T-helper 1 cell treated with Interleukin-12 subunit alpha and Interleukin-12 subunit beta and Interleukin-4 antibody, amounts not matched to agents 30 μg/mL and 1 μg/mL, for 36 hours (primary cell): Measurements from ENCODE around the gene RBSN.
A peak's percentile ranks its signal among the peaks of the same experiment; 100 is the strongest.

ENCODE experiments used
- H3K27ac Mint-ChIP-seq: one replicate; pipeline ENCODE4 v1.8.0; 2021; ENCODE audit warnings: mild to moderate bottlenecking, mixed read lengths
- H3K27me3 Mint-ChIP-seq: one replicate; pipeline ENCODE4 v1.8.0; 2021; ENCODE audit warnings: low read depth, mixed read lengths
- H3K36me3 Mint-ChIP-seq: one replicate; pipeline ENCODE4 v1.8.0; 2021; ENCODE audit warnings: low read depth, mixed read lengths
- H3K4me1 Mint-ChIP-seq: one replicate; pipeline ENCODE4 v1.8.0; 2021; ENCODE audit warnings: low read depth, mixed read lengths
- H3K4me3 Mint-ChIP-seq: one replicate; pipeline ENCODE4 v1.8.0; 2021; ENCODE audit warnings: mild to moderate bottlenecking, moderate library complexity, mixed read lengths
- H3K9me3 Mint-ChIP-seq: one replicate; pipeline ENCODE4 v1.8.0; 2021; ENCODE audit warnings: mixed read lengths

RBSN gene

DNA sequence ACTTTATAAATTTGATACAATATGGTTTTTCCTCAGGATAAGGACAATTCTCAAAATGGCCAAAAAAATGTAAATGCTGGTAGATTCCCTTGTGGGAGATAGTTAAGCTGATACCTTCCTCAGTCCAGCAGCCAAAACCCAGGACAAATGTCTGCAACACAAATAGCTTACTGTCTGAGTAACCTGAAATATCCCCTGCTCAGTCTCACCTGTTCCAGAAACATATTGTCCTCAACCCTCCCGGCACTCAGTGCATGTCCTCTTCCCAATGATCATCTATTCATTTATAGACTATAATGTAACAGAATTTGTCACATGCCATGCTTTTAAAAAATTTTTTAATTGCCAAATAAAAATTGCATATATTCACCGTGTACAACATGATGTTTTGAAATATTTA lies 12.2 kb downstream of the RBSN start:
- Mint-ChIP-seq H3K27me3 (no peaks in the 10 kb centered on the region), H3K4me1 (peaks cover 8% of the 10 kb centered on the region), H3K27ac (no peak overlapping the region), H3K36me3 (peaks cover 44% of the 10 kb centered on the region), H3K4me3 (no peak overlapping the region), H3K9me3 (no peaks in the 10 kb centered on the region)

DNA sequence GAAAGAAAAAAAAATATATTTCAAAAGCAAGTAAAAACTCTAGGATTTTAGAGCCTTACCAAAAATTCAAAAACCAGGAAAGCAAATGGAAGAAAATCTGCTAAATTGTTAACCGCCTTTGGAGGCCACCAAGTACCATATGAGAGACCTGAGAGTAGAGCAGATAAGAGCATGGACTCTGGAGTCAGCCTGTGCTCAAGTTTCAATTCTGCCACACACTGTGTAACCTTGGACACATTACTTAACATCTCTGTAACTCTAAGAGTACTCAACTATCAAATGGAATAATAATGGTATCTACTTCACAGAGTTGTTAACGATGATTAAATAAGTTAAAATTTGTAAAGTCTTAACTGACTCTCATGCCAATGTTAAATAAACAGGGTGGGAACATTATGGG lies 12.7 kb downstream of the RBSN start:
- no peaks in the 10 kb centered on the region for H3K27me3 Mint-ChIP-seq
- no peaks in the 10 kb centered on the region for H3K9me3 Mint-ChIP-seq
- H3K36me3 Mint-ChIP-seq: peaks cover 44% of the 10 kb centered on the region
- H3K4me1 Mint-ChIP-seq: peaks cover 8% of the 10 kb centered on the region
- H3K27ac Mint-ChIP-seq: no peak overlapping the region
- no peak overlapping the region for H3K4me3 Mint-ChIP-seq

DNA sequence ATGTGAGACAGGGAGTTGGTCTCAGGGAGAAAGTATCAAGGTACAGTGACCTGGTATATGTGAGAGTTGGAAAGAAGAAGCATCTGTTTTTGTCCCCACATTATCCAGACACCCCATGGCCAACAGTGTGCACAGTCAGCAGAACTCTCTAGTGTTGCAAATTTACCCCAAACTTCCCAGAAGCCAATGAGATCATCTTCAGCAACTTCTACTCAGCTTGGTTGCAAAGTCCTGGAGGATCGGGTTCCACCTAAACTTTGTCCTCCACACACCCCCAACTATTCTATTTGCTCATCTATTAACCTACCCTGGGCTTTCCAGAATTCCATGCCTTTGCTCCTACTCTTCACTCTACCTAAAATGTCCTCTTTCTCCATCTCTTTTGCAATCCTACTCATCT lies 15.7 kb downstream of the RBSN start:
- Mint-ChIP-seq H3K27ac (no peak overlapping the region), H3K9me3 (no peaks in the 10 kb centered on the region)

DNA sequence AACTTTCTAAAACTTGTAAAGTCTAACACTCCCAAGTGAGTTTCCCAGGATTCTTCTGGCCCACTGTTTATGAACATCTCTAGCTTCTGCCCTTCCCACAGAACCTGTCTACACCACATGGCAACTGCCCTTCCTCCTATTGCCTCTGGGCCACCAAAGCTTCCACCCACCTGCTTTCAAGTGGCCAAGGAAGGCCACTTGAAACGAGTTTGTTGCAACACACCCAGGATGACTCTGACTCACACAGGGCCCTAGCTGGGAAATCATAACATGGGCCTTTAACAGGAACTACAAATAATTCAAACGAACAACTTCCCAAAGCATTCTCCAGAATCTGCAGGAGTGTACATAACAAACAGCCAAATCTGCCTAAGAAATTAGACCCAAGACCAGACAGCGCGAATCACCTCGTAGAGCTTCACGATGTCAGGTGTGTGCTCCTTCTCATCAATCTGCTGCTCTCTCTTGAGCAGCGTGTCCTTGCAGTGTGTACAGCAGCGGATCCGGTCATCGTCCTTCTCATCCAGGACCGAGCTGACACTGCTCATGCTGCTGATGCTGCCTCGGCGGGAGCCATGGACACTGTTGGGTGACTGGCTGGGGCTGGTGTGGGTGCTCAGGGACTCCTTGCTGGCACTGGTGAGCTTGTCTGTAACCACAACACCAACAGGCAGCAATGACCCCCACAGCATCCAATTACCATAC lies 16.8 kb downstream of the RBSN start:
- H3K4me3 Mint-ChIP-seq: no peak overlapping the region
- H3K9me3 Mint-ChIP-seq: no peaks in the 10 kb centered on the region
- no peaks in the 10 kb centered on the region for H3K27me3 Mint-ChIP-seq
- peaks cover 8% of the 10 kb centered on the region for H3K4me1 Mint-ChIP-seq
- H3K27ac Mint-ChIP-seq: no peak overlapping the region
- H3K36me3 Mint-ChIP-seq: peaks cover 60% of the 10 kb centered on the region

More for the DNA sequence above, 15.7 kb downstream of the RBSN start:
- Mint-ChIP-seq H3K4me1 (peaks cover 8% of the 10 kb centered on the region), H3K27me3 (no peaks in the 10 kb centered on the region), H3K4me3 (no peak overlapping the region), H3K36me3 (peaks cover 51% of the 10 kb centered on the region)

DNA sequence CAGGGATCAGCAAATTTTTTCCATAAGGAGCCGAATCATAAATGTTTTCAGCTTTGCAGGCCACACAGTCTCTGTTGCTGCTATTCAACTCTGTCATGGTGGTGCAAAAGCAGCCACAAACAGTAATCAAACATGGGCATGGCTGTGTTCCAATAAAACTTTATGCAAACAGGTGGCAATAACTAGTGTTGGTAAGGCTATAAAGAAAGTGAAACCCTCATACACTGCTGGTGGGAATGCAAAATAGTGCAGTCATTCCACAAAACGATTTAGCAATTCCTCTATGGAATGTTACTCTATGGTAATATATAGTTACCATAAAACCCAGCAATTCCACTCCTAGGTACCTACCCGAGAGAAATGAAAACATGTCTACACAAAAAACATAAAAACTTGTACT lies 19.9 kb downstream of the RBSN start:
- no peak overlapping the region for H3K27ac Mint-ChIP-seq
- H3K27me3 Mint-ChIP-seq: no peaks in the 10 kb centered on the region
- no peak overlapping the region for H3K4me3 Mint-ChIP-seq
- H3K4me1 Mint-ChIP-seq: peaks cover 8% of the 10 kb centered on the region
- peaks cover 62% of the 10 kb centered on the region for H3K36me3 Mint-ChIP-seq
- no peaks in the 10 kb centered on the region for H3K9me3 Mint-ChIP-seq

DNA sequence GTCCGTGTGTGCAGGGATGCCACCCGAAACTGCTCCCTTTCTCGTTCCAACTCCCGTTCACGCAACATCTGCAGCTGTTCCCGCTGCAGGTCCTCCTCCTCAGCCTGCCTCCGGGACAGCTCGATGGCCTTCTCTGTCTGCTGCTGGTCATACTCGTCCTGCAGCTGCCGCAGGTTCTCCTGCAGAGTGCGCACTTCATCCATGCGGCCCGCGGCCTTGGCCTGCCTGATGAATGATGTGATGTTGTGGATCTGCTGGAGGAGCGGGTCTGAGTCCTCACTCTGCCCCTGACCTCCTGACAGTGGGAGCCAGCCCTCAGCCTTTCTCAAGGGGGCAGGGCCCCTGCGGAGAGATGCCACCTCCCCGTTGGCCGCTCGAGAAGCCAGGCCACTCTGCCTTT lies 24.4 kb downstream of the RBSN start:
- H3K4me3 Mint-ChIP-seq: no peak overlapping the region
- H3K27me3 Mint-ChIP-seq: no peaks in the 10 kb centered on the region
- no peaks in the 10 kb centered on the region for H3K9me3 Mint-ChIP-seq
- peaks cover under 1% of the 10 kb centered on the region for H3K4me1 Mint-ChIP-seq
- H3K36me3 Mint-ChIP-seq: peaks cover 37% of the 10 kb centered on the region
- H3K27ac Mint-ChIP-seq: no peak overlapping the region

DNA sequence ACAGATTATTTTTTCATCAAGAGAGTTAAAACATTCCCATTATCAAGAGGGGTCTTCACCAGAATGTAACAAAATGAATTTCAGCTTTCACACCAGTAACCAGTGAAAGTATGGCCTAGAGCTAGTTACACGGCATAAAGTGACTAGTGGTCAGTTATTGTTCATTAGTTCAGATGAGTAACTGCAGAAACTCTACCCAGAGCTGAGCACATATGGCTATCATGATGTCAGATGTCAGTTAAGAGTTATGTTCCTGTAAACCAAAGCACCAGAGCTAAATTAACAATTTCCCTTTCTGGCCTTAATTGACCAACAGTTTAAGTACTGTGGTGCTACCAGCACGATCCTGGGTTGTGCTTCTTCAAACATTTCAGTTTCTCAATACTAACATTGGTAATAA lies 27.2 kb downstream of the RBSN start:
- H3K4me1 Mint-ChIP-seq: peaks cover 3% of the 10 kb centered on the region
- H3K27ac Mint-ChIP-seq: no peak overlapping the region
- no peaks in the 10 kb centered on the region for H3K9me3 Mint-ChIP-seq
- H3K36me3 Mint-ChIP-seq: peaks cover 24% of the 10 kb centered on the region
- no peaks in the 10 kb centered on the region for H3K27me3 Mint-ChIP-seq
- H3K4me3 Mint-ChIP-seq: no peak overlapping the region

DNA sequence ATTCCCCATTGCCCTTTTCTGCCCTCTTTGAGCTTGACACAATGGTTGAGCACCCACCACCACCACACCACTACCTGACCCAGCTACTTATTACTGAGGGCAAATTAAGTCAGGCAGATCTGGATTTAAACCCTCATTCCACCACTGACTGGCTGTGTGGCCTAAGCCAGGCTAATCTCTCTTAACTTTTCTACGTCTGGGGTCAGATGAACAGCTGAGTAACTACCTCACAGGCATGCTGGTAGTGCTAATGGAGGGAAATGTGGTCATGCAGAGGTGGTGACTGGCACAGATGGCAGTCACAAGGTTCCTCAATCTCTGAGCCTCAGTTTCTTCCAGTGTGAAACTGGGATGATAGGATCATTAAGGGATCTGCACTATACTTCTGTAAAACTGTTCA lies 29.5 kb downstream of the RBSN start:
- no peaks in the 10 kb centered on the region for H3K27me3 Mint-ChIP-seq
- H3K4me1 Mint-ChIP-seq: peaks cover 6% of the 10 kb centered on the region
- H3K27ac Mint-ChIP-seq: no peak overlapping the region
- H3K9me3 Mint-ChIP-seq: no peaks in the 10 kb centered on the region
- H3K4me3 Mint-ChIP-seq: no peak overlapping the region
- peaks cover 11% of the 10 kb centered on the region for H3K36me3 Mint-ChIP-seq

DNA sequence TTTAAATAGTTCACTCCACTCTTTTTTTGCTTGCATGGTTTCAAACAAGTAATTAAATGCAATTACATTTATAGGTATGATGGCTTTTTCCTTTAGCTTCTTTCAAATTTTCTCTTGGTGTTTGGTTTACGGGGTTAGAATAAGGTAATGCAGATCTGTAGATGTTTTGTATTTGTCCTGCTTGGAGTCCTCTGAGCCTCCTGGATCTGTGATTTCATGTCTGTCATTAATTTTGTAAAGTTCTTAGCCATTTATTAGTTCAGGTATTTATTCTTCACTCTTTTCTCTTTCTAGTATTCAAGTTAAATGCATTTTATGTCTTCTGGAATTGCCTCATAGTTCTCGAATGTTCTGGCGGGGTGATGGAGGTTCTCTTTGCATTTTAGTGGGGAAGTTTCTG lies 32.5 kb downstream of the RBSN start:
- Mint-ChIP-seq H3K4me3 (peak overlapping the region; percentile 2), H3K27ac (no peak overlapping the region), H3K4me1 (peaks cover 20% of the 10 kb centered on the region), H3K27me3 (no peaks in the 10 kb centered on the region), H3K36me3 (peaks cover 13% of the 10 kb centered on the region), H3K9me3 (no peaks in the 10 kb centered on the region)

DNA sequence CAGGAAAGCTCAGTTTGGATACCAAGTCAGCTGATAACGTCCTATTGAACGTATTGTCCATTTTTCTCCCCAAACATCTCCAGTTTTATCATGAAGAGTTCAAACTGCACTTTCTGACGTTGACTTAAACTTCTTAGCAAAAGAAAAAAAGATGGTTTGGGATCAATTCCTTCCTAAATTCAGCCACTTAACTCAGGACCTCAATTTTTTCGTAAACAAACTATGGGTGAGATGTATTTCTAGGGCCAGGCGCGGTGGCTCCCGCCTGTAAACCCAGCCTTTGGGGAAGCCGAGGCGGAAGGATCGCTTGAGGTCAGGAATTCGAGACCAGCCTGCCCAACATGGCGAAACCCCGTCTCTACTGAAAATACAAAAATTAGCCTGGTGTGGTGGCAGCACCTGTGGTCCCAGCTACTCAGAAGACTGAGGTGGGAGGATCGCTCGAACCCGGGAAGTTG lies 33.4 kb downstream of the RBSN start:
- no peaks in the 10 kb centered on the region for H3K27me3 Mint-ChIP-seq
- H3K27ac Mint-ChIP-seq: no peak overlapping the region
- H3K4me1 Mint-ChIP-seq: peaks cover 20% of the 10 kb centered on the region
- peaks cover 11% of the 10 kb centered on the region for H3K36me3 Mint-ChIP-seq
- no peaks in the 10 kb centered on the region for H3K9me3 Mint-ChIP-seq
- peak overlapping the region; percentile 93 for H3K4me3 Mint-ChIP-seq

DNA sequence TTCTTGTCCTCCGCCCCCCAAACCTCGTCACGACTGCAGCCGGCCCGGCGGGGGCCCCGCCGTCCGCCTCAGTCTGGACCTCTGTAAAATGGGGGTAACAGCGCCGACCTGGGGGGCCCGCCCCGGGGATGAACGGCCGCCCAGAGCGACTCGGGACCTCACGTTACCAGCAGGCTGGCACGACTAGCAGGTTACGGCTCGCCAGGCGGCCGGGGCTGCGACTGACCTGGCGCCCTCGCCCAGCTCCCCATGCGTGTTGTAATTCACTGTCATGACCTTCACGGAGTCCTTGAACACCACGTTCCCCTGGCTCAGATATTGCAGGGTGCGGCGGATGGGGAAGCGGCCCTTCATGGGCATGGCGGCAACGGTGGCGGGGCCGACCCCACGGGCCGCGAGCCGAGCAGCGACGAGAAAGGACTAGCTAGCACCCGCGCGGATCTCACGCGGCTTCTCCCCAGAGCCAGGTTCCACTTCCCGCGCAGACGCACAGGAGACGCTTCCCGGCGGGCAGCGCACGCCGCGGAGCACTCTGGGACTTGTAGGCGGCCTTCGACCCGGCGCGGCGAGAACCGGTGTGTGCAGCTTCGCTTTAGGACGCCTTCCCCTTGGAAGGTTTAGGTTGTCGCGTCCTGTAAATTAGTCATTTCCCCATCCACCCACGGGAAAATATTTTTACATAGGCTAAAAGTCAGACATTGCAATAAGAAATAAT lies 34.0 kb downstream of the RBSN start, which contains the start of gene MRPS25:
TSS of gene MRPS25 (minus strand) at position 481 of the 715 bp plus-strand sequence. CDS start at position 360, 121 bp downstream.
- Mint-ChIP-seq H3K27ac (peak within 1 kb of the TSS; percentile 95), H3K36me3 (peaks cover 6% of the 10 kb centered on the region), H3K27me3 (no peaks in the 10 kb centered on the region), H3K4me1 (peaks cover 20% of the 10 kb centered on the region), H3K4me3 (peak within 1 kb of the TSS; percentile 93), H3K9me3 (no peaks in the 10 kb centered on the region)

DNA sequence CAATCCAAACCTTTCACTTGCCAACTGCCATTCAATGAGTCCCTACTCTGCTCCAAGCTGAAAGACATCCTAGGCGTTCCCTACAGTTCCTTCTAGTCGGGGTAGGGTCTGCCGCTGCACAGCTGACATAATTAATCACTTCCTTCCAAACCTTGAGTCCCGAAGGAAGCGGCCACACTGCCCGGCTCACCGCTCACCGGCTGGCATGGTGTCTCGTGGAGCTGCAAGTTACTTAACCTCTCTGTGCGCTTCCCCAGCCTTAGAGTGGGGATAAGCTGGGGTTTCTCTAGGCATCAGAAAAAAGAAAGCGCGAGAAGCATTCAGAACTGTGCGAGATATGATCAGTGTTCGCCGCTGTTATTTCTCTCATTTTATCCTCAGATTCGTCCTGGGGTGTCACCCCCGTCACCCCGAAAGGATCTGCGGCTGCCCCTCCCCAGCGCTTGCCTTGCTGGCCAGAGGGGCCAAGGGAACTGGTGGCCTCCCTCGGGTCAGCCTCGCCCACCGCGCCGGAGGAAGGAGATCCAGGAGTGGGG lies 34.6 kb downstream of the RBSN start:
- peaks cover 6% of the 10 kb centered on the region for H3K36me3 Mint-ChIP-seq
- no peaks in the 10 kb centered on the region for H3K9me3 Mint-ChIP-seq
- H3K27ac Mint-ChIP-seq: peak overlapping the region; percentile 95
- H3K27me3 Mint-ChIP-seq: no peaks in the 10 kb centered on the region
- peaks cover 23% of the 10 kb centered on the region for H3K4me1 Mint-ChIP-seq
- peak overlapping the region; percentile 93 for H3K4me3 Mint-ChIP-seq

DNA sequence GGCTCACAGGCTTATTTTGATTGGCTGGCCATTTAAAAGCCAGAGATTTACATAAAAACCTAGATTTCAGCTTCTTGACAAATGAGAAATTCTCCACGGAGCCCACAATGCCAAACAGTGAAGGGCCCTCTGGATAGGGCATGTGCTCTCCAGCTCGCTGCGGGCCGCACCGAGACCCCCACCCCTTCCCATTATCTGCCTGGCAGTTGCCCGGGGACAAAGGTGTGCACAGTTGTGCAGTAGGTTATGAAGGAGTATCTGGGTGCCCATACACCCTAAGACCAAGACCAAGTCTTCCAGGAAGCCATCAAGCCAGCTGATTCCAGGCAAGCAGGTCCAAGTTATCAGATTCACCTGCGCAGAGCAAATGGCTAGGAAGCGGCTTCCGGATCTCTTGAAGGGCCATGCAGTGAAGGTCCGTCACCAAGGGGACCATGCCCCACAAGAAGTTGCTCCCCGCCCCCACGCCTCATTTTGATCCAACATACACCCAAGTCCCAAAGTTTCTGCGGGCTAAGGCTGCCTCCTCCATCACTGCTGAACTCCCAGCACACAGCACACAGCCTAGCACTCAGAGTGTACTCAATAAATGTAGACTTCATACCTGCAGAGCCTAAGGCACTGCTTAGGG lies 35.2 kb downstream of the RBSN start:
- Mint-ChIP-seq H3K27me3 (no peaks in the 10 kb centered on the region), H3K36me3 (peaks cover 6% of the 10 kb centered on the region), H3K4me3 (peak overlapping the region; percentile 93), H3K27ac (peak overlapping the region; percentile 95), H3K4me1 (peaks cover 22% of the 10 kb centered on the region), H3K9me3 (no peaks in the 10 kb centered on the region)

DNA sequence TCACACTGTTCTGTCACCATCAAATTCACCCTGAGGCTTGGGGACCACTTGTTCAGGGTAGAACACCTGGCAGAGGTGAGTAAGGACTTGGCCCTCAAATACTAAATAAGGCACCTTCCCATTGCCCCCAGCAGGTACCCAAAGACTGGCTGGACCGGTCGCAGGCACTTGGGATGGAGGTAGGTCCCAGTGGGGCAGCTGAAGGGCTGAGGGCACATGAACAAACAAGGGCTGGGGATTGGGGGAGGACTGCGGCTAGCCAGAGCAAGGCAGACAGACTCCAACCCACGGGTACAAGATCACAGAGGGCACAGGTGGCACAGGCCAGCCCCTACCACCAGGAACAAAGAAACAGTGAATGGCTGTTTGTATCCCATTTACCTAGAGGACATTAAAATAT lies 35.7 kb downstream of the RBSN start:
- Mint-ChIP-seq H3K4me3 (peak overlapping the region; percentile 93), H3K36me3 (peaks cover 11% of the 10 kb centered on the region), H3K27me3 (no peaks in the 10 kb centered on the region), H3K27ac (no peak overlapping the region), H3K9me3 (no peaks in the 10 kb centered on the region), H3K4me1 (peaks cover 24% of the 10 kb centered on the region)
